GM19324 (cell line): ENCODE data around the gene CABLES2.
"Not testable (repeated sequence)": the region's sequence is repeated elsewhere in the genome, so short reads cannot be mapped to it uniquely, and the experiment has no call there.

ENCODE experiments used
- ATAC-seq: cut with Tn5 transposase; IDR thresholded peaks from one replicate; pipeline ENCODE4 v1.9.1; 2021; ENCODE audit warnings: mild to moderate bottlenecking, moderate library complexity; ENCODE audit not compliant: unreplicated experiment, low FRiP score

Gene CABLES2

GRCh38 chr20:62437496-62437895 is 30.4 kb upstream of the CABLES2 start:
- ATAC-seq = no peak

DNA sequence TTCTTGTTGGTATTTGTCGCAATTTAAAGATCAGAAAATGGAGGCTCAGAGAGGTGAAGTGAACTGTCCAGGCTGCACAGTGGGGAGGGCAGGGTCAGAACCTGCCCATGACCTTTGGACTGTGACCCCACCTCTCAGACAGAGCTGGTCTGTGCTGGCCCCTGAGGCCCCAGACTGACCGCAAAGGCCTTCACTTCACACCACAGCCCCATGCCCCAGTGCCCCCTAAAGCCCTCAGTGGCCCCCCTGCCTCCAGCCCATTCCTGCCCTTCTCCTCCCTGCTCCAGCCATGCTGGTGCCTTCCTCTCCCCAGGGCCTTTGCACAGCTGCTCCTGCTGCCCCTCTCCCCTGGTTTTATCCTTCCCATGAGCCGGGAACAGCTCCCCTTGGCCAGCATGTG is 29.6 kb upstream of the CABLES2 start:
- no peak for ATAC-seq

DNA sequence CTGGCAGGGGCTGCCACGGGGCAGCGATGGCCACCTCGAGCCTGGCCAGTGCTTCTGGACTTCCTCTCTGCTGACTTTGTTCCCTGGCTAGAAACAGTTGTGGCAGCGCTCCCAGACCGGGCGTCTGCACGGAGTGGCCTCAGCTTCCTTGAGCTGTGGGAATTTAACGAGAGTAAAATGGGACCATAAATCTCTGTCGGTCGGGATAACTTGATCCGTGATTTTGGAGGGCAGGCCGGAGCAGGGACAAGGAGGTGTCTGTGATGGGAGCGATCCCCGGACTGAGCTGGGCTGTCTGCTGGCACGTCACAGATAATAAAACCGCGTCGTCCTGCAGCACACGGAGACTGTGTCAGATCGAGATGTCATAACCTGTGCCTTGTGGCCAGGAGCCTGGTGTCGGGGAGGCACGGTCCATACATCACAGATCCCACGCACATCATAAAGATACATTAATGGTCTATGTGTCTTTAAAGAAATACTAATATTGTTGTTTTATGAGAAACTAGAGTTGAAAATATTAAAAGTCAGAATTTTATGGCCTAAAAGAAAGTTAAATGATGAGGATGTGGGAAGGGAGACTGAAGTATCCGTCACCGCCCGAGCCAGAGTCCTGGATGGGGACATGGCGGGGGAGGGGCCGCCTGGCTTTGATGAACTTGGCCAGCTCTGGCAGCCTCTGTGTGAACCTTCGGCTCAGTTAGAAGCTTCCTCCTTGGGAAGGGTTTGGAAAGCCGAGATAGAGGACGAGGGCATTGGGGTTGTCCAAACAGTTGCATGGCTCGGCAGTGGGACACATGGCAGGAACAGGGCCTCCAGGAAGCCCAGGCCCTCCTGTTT is 26.8 kb upstream of the CABLES2 start:
- no peak for ATAC-seq

DNA sequence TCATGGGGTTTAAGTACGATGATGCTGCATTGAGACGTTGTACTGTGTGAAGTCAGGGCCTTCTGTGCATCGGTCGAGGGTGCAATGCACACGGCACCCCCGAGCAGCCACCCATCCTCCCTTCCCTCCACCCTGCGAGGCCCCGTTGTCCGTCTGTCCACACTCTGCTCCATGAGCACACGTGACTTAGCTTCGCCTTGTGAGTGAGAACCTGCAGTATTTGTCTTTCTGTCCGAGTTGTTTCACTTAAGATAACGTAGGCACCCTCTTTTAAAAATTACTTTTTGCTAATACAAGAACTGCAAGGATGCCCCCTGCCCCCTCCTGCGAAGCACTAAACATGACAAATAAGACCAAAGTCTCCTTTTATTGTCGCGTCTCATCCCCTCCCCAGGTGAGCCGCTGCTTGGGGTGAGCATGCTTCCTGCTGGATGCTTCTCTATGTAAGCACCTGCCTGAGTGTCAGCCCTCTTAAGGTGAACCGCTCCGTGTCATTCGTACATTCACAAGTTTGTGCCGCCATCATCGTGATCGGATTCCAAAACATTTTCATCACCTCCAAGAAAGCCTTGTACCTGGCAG is 23.9 kb upstream of the CABLES2 start:
- no peak for ATAC-seq

DNA sequence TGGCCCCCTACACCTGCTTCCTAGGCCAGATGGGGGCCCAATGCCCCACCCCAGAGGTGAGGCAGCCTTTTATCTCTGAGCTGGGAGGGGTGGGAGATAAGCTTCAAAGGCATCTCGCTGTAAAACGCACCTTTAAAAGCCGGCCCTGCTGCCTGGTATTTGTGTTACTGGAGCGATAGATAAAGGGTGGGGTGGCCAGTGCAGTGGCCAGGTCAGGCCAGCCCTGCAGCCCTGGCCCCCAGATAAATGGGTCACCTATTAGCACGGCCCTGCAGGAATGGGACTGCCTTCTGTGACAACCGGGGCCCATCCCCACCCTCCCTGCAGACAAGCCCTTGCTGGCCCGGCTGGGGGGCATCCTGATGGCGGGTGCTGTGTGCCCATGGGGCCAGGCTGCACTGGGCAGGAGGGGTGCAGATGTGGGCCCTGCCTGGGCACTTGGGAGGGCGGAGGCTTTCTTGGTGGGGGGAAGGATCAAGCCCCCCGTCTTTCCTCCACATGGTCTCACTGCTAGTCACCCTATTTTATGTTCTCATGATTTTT is 23.3 kb upstream of the CABLES2 start:
- no peak for ATAC-seq

- ATAC-seq = no peak
Observed at GRCh38 chr20:62429455-62430310, 22.6 kb upstream of the CABLES2 start.

DNA sequence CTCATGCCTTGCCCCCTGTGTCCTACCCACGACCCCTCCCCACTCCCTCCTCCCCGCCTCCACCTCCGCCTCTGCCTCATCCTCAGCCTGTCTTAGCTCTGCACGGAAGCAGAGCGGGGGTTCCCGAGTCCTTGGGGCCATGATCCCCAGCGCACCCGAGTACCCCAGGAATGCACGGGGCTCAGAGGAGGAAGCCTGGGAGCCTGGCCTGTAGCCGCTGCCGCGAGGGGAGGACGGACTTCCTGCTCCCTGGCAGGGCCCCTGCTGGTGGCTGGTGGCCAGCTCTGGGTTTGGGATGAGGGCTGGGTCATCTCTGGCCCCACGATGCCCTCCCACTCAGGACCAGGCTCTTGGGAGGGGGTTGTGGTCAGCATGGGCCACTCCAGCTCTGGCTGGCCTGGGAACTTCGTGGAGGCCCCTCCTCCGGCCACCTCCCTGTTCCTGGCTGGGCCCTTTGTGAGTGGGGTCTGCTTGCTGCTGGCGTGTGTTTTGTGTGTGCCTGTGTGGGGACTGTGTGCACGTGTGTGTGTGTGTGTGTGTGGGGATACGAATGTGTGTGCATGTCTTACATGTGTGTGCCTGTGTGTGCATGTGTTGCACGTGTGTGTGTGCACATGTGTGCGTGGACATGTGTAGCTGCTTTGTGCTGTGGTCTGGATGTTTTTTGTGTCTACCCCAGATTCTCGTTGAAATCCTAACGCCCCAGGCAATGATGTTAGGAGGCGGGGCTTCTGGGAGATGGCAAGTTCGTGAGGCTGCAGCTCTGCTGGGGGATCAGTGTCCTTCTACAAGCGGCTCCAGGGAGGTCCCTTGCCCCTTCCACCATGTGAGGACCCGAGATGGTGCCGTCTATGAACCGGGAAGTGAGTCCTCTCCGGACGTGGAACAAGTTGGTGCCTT is 21.6 kb upstream of the CABLES2 start:
- ATAC-seq = no peak

- no peak for ATAC-seq
Observed at GRCh38 chr20:62428002-62428372, 20.9 kb upstream of the CABLES2 start.

GRCh38 chr20:62427172-62428001 is 20.3 kb upstream of the CABLES2 start, which contains the start of gene RBBP8NL:
RBBP8NL (minus strand) TSS chr20:62427539; CDS start chr20:62419647, 7,892 bp downstream.
- ATAC-seq = no peak

DNA sequence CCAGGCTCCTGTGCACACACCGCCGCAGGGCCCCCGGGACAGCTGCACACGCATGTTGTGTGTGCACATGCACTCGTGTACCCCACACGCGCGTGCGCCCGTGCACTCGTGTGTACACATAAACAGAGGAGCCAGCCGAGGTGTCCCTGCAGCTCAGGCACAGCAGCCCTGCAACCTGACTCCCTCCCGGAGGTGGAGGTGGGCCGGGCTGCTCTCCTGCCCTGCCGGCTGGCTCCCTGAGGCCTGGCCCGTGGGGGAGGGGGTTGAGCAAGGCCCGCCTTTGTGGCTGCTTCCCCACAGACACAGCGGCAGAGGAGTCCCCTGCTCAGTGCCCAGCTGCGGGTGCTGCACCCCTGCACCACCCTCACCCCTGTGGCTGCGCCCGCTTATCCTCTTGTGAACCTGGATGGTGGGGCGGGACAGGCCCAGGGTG is 19.6 kb upstream of the CABLES2 start:
- ATAC-seq = no peak

DNA sequence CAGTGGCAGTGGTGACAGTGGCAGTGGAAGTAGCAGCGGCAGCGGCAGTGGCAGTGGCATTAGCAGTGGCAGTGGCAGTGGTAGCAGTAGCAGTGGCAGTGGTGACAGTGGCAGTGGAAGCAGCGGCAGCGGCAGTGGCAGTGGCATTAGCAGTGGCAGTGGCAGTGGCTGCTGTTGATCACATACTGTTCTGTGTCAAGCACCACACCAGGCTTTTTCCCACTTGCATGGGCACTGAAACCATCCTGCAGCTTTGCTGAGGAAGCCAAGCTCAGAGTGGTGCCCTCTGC is 18.9 kb upstream of the CABLES2 start:
- not testable (repeated sequence) for ATAC-seq

DNA sequence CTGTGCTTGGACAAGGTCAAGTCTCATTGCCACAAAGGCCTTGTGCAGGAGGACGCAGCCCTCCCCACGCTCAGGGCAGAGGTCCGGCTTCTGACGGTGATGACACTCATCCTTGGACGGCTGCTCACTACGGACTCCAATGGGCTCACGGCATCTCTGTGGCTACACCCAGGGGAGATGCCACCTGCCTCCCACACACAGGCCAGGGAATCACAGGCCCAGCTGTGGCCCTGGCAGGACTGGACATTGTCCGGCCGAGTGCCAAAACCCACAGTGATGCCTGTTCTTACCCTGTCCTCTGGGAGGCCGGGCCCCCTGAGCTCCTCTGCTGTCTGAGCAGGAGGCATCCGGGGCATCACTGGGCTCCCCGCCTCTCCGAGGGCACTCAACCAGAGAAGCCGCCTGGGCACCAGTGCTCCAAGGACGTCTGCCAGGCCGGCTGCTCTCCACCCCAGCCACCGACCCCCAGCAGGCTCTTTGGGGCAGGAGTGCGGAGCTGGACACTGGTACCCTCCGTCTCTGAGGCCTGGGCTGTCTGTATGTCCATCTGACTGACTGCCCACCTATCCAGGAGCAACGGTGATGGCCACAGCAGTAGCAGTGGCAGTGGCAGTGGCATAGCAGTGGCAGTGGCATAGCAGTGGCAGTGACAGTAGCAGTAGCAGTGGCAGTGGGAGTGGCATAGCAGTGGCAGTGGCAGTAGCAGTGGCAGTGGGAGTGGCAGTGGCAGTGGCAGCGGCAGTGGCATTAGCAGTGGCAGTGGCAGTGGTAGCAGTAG is 18.4 kb upstream of the CABLES2 start:
- no peak for ATAC-seq

GRCh38 chr20:62424249-62425107 is 17.4 kb upstream of the CABLES2 start:
- no peak for ATAC-seq

- ATAC-seq = no peak
Observed at GRCh38 chr20:62423326-62423706, 16.2 kb upstream of the CABLES2 start.

DNA sequence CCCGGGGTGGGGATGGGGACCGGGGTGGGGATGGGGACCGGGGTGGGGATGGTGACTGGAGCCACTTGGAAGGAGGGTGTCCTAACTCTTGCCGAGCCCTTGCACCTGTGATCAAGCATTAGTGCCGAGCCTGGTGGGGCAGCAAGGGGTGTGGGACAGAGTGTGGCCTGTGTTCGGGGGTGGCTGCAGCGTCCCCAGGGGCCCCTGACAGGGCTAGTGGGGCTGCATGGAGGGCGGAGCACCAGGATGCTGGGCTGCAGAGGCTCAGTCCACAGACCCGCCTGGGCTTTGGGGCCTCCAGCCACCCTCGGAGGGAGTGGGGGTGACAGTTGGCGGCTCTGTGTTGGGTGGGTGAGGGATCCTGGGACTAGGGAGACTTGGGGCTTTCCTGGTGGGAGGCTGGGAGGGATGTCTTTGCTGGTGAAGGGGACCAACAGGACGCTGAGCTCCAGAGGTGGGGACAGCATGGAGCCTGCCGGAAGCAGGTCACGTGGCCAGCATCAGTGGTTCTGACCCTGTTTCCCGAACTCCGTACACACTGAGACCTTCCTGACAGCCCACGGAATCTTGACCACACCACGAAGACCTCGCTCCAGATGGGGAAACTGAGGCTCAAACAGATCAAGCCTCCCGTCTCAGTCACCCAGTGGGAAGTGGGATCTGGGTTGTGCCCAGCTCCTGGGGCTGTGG is 15.7 kb upstream of the CABLES2 start:
- no peak for ATAC-seq

GRCh38 chr20:62421716-62421990 is 14.6 kb upstream of the CABLES2 start:
- no peak for ATAC-seq
